ENCODE results near the gene NBEA. TPM values are rescaled to one million over a fixed set of nuclear protein-coding genes. Genes with fewer than 3 reads are reported as not detected.

Gene NBEA
- total and polyA plus RNA-seq, 2 experiments from 2014 or later = 9.1 to 29.1 TPM

DNA sequence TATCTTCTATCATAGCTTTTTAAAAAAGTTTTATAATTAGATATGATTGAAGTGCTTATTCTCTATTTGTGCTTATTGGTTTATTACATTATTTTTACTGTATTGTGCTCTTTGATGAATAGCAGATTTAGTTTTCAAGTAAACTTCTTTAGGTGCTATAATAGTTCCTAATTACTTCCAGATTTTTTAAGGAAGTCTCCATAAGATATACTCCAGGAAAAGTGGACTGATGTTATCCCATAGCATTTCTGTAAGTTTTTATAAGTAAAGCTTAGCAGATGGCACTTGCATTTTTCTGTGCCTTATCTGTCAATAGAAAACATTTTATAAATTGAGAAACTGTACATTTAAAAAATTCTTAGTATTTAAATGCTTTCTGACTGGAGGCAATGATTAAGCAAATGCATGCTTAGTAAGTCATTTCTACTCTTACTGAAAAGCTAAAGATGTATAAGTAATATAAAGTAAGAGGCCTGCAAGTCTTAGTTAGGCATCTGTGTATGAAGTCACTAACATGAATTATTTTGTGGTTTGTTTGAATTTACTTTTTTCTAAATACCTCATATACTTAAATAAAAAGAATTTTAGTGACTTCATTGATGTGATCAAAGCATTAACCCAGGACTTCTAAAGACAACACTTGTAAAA, 351.6 kb downstream of the NBEA start:
- H3K4me2 ChIP-seq = no peak overlapping the region
- no peaks in the 10 kb centered on the region for H3K9me3 Mint-ChIP-seq
- peaks cover 2% of the 10 kb centered on the region; the same call in 2 of the 3 replicates for H3K4me1 Mint-ChIP-seq

More for the DNA sequence above, 351.6 kb downstream of the NBEA start:
- Mint-ChIP-seq H3K36me3 (ENCODE audit: low read depth) (no peaks in the 10 kb centered on the region), H3K27ac (no peak overlapping the region), H3K27me3 (ENCODE audit: insufficient read depth, low read depth, poor library complexity) (no peaks in the 10 kb centered on the region), H3K4me3 (no peak overlapping the region)
- TF ChIP-seq EZH2phosphoT487 (IDR thresholded peaks at IDR 0.05; ENCODE audit: unreplicated experiment) (no peak), EZH2 (IDR thresholded peaks at IDR 0.05; ENCODE audit: low read depth, unreplicated experiment) (no peak), POLR2AphosphoS5 (IDR thresholded peaks at IDR 0.05; ENCODE audit: low read depth) (no peak), STAT1 (IDR thresholded peaks at IDR 0.05; ENCODE audit: unreplicated experiment) (no peak), REST (IDR thresholded peaks at IDR 0.05; ENCODE audit: unreplicated experiment) (no peak), ZNF114 (CRISPR knock-in tag; IDR thresholded peaks at IDR 0.05) (no peak), JUNB (IDR thresholded peaks at IDR 0.05; ENCODE audit: unreplicated experiment) (no peak)
- TF ChIP-seq, protein P1, sequence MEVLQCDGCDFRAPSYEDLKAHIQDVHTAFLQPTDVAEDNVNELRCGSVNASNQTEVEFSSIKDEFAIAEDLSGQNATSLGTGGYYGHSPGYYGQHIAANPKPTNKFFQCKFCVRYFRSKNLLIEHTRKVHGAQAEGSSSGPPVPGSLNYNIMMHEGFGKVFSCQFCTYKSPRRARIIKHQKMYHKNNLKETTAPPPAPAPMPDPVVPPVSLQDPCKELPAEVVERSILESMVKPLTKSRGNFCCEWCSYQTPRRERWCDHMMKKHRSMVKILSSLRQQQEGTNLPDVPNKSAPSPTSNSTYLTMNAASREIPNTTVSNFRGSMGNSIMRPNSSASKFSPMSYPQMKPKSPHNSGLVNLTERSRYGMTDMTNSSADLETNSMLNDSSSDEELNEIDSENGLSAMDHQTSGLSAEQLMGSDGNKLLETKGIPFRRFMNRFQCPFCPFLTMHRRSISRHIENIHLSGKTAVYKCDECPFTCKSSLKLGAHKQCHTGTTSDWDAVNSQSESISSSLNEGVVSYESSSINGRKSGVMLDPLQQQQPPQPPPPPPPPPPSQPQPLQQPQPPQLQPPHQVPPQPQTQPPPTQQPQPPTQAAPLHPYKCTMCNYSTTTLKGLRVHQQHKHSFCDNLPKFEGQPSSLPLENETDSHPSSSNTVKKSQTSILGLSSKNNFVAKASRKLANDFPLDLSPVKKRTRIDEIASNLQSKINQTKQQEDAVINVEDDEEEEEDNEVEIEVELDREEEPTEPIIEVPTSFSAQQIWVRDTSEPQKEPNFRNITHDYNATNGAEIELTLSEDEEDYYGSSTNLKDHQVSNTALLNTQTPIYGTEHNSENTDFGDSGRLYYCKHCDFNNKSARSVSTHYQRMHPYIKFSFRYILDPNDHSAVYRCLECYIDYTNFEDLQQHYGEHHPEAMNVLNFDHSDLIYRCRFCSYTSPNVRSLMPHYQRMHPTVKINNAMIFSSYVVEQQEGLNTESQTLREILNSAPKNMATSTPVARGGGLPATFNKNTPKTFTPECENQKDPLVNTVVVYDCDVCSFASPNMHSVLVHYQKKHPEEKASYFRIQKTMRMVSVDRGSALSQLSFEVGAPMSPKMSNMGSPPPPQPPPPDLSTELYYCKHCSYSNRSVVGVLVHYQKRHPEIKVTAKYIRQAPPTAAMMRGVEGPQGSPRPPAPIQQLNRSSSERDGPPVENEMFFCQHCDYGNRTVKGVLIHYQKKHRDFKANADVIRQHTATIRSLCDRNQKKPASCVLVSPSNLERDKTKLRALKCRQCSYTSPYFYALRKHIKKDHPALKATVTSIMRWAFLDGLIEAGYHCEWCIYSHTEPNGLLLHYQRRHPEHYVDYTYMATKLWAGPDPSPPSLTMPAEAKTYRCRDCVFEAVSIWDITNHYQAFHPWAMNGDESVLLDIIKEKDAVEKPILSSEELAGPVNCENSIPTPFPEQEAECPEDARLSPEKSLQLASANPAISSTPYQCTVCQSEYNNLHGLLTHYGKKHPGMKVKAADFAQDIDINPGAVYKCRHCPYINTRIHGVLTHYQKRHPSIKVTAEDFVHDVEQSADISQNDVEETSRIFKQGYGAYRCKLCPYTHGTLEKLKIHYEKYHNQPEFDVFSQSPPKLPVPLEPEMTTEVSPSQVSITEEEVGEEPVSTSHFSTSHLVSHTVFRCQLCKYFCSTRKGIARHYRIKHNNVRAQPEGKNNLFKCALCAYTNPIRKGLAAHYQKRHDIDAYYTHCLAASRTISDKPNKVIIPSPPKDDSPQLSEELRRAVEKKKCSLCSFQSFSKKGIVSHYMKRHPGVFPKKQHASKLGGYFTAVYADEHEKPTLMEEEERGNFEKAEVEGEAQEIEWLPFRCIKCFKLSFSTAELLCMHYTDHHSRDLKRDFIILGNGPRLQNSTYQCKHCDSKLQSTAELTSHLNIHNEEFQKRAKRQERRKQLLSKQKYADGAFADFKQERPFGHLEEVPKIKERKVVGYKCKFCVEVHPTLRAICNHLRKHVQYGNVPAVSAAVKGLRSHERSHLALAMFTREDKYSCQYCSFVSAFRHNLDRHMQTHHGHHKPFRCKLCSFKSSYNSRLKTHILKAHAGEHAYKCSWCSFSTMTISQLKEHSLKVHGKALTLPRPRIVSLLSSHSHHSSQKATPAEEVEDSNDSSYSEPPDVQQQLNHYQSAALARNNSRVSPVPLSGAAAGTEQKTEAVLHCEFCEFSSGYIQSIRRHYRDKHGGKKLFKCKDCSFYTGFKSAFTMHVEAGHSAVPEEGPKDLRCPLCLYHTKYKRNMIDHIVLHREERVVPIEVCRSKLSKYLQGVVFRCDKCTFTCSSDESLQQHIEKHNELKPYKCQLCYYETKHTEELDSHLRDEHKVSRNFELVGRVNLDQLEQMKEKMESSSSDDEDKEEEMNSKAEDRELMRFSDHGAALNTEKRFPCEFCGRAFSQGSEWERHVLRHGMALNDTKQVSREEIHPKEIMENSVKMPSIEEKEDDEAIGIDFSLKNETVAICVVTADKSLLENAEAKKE (CRISPR knock-in tag; IDR thresholded peaks at IDR 0.05) = no peak
- TF ChIP-seq, protein P2, sequence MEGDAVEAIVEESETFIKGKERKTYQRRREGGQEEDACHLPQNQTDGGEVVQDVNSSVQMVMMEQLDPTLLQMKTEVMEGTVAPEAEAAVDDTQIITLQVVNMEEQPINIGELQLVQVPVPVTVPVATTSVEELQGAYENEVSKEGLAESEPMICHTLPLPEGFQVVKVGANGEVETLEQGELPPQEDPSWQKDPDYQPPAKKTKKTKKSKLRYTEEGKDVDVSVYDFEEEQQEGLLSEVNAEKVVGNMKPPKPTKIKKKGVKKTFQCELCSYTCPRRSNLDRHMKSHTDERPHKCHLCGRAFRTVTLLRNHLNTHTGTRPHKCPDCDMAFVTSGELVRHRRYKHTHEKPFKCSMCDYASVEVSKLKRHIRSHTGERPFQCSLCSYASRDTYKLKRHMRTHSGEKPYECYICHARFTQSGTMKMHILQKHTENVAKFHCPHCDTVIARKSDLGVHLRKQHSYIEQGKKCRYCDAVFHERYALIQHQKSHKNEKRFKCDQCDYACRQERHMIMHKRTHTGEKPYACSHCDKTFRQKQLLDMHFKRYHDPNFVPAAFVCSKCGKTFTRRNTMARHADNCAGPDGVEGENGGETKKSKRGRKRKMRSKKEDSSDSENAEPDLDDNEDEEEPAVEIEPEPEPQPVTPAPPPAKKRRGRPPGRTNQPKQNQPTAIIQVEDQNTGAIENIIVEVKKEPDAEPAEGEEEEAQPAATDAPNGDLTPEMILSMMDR (conservative IDR thresholded peaks at IDR 0.05; ENCODE audit: low read depth in 2 of 2) = no peak
- Histone ChIP-seq H3K4me3 (no peak overlapping the region), H2AFZ (no peak overlapping the region), H3K79me2 (replicated peaks; ENCODE audit: insufficient read depth) (no peaks in the 10 kb centered on the region), H3K9me2 (ENCODE audit: insufficient read depth) (no peaks in the 10 kb centered on the region), H3K36me3 (ENCODE audit: insufficient read depth) (no peaks in the 10 kb centered on the region), H4K20me1 (replicated peaks; ENCODE audit: insufficient read depth) (no peaks in the 10 kb centered on the region), H3K27ac (ENCODE audit: low read depth) (no peak overlapping the region), H3F3A (replicated peaks; ENCODE audit: low read depth) (no peaks in the 10 kb centered on the region), H3K4me1 (ENCODE audit: insufficient read depth) (no peaks in the 10 kb centered on the region), H3K27me3 (ENCODE audit: insufficient read depth) (no peaks in the 10 kb centered on the region)
- DNase-seq (ENCODE audit: low spot score) = no peak
- ATAC-seq = no peak

All from GM23338 (cell line).